Calu3 (cell line): Measurements from ENCODE around the gene RNF182. TPM values are rescaled to one million over a fixed set of nuclear protein-coding genes. Genes with fewer than 3 reads are reported as not detected.

Source experiments
- BruUV-seq: library from RNA; stranded (reverse); fragments of 400-500 nt; replicated peaks from 2 replicates; lab custom pipeline; 2021; lab: Mats Ljungman, UMichigan
- CTCF ChIA-PET: fragments of 300-600 bp; sonication (Branson Sonifier 250); formaldehyde crosslinking; loops from one replicate; lab custom pipeline; 2022; ENCODE audit warnings: antibody characterized with exemption; lab: Charles Lee
- DNase-seq: peaks from one replicate; pipeline ENCODE4 v3.0.0; 2022
- H3K27ac Mint-ChIP-seq: one replicate; pipeline ENCODE4 v1.8.0; 2022; ENCODE audit warnings: mixed read lengths; ENCODE audit not compliant: unreplicated experiment
- H3K27me3 Mint-ChIP-seq: one replicate; pipeline ENCODE4 v1.8.0; 2022; ENCODE audit warnings: mixed read lengths; ENCODE audit not compliant: unreplicated experiment
- H3K36me3 Mint-ChIP-seq: one replicate; pipeline ENCODE4 v1.8.0; 2022; ENCODE audit warnings: mild to moderate bottlenecking, moderate library complexity, mixed read lengths; ENCODE audit not compliant: insufficient read depth, unreplicated experiment
- H3K4me1 Mint-ChIP-seq: one replicate; pipeline ENCODE4 v1.8.0; 2022; ENCODE audit warnings: mild to moderate bottlenecking, low read depth, mixed read lengths; ENCODE audit not compliant: unreplicated experiment
- H3K4me3 Mint-ChIP-seq: one replicate; pipeline ENCODE4 v1.8.0; 2022; ENCODE audit warnings: mild to moderate bottlenecking, low read depth, moderate library complexity, mixed read lengths; ENCODE audit not compliant: unreplicated experiment
- H3K9me3 Mint-ChIP-seq: one replicate; pipeline ENCODE4 v1.8.0; 2022; ENCODE audit warnings: low read depth, mixed read lengths; ENCODE audit not compliant: unreplicated experiment
- CTCF ChIP-seq: fragments of 200-600 bp; IDR thresholded peaks from one replicate; pipeline ENCODE4 v1.8.0; 2022; ENCODE audit warnings: antibody characterized with exemption; ENCODE audit not compliant: unreplicated experiment
- intact Hi-C: fragments of 100-400 bp; cut with micrococcal nuclease; formaldehyde crosslinking; loops from one replicate; pipeline ENCODE4 v1.10.0; 2022; ENCODE audit not compliant: unreplicated experiment
- total RNA-seq: library from RNA; stranded (reverse); gene quantifications from 2 replicates; pipeline ENCODE4 v1.2.3, GENCODE V29; 2022

The RNF182 gene
- total RNA-seq, 1 experiment from 2014 or later: 1.1 TPM

GRCh38 chr6:13946506-13946905 lies 21.8 kb downstream of the RNF182 start:
- TF ChIP-seq CTCF: no peak
- Mint-ChIP-seq H3K4me3 (no peak overlapping the region), H3K27me3 (no peaks in the 10 kb centered on the region), H3K36me3 (no peaks in the 10 kb centered on the region), H3K9me3 (peaks cover 2% of the 10 kb centered on the region), H3K27ac (no peak overlapping the region), H3K4me1 (no peaks in the 10 kb centered on the region)
- CTCF ChIA-PET: no interaction called here
- BruUV-seq: no TSS peak
- DNase-seq: no peak
- intact Hi-C loops: no loop called here

GRCh38 chr6:13947611-13948178 lies 22.9 kb downstream of the RNF182 start:
- no peaks in the 10 kb centered on the region for H3K27me3 Mint-ChIP-seq
- TF ChIP-seq CTCF: no peak
- H3K9me3 Mint-ChIP-seq: peaks cover under 1% of the 10 kb centered on the region
- intact Hi-C loops: no loop called here
- CTCF ChIA-PET: no interaction called here
- no peaks in the 10 kb centered on the region for H3K4me1 Mint-ChIP-seq
- H3K36me3 Mint-ChIP-seq: no peaks in the 10 kb centered on the region
- DNase-seq: no peak
- H3K27ac Mint-ChIP-seq: no peak overlapping the region
- no peak overlapping the region for H3K4me3 Mint-ChIP-seq
- BruUV-seq: no TSS peak

DNA sequence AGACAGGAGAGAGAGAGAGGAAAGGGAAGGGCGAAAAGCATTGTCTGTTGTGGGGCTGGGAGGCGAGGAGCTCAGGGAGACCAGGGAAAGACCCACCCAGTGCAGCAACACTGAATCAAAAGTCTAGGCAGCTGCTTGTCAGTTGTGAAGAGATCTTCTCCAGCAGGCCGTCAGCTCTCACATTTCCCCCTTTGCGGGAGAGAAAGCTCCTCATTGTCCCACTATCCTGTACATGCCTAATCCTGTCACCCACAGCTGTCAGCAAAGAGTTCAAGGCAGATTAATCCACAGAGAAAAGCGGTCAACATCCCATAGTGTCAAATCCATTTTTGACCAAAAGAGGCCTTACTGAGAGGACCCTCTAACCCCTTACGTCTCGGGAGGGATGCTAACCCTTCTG lies 27.3 kb downstream of the RNF182 start:
- intact Hi-C loops: no loop called here
- no peak overlapping the region for H3K4me3 Mint-ChIP-seq
- no peaks in the 10 kb centered on the region for H3K27me3 Mint-ChIP-seq
- no peaks in the 10 kb centered on the region for H3K36me3 Mint-ChIP-seq
- no peak for DNase-seq
- CTCF ChIA-PET: no interaction called here
- TF ChIP-seq CTCF: no peak
- no peak overlapping the region for H3K27ac Mint-ChIP-seq
- no TSS peak for BruUV-seq
- no peaks in the 10 kb centered on the region for H3K9me3 Mint-ChIP-seq
- peaks cover 17% of the 10 kb centered on the region for H3K4me1 Mint-ChIP-seq

GRCh38 chr6:13953061-13953705 lies 28.4 kb downstream of the RNF182 start:
- DNase-seq: peak; percentile 9
- CTCF ChIA-PET: no interaction called here

More at GRCh38 chr6:13953061-13953705, 28.4 kb downstream of the RNF182 start:
- TF ChIP-seq CTCF: no peak
- Mint-ChIP-seq H3K4me1 (peaks cover 17% of the 10 kb centered on the region), H3K4me3 (peak overlapping the region; percentile 50), H3K27me3 (no peaks in the 10 kb centered on the region), H3K27ac (peak overlapping the region; percentile 98), H3K9me3 (no peaks in the 10 kb centered on the region), H3K36me3 (no peaks in the 10 kb centered on the region)
- intact Hi-C loops: no loop called here
- no TSS peak for BruUV-seq
